Endothelial cell (in vitro differentiated cells): ENCODE data around the gene PYGO1. TPM values are rescaled to one million over a fixed set of nuclear protein-coding genes. Genes with fewer than 3 reads are reported as not detected.

Source experiments
- DNase-seq: peaks from one replicate; pipeline ENCODE4 v3.0.0; 2021; ENCODE audit warnings: low spot score
- H3K27ac Mint-ChIP-seq: one replicate; pipeline ENCODE4 v1.8.0; 2021; ENCODE audit warnings: mixed read lengths, inconsistent platforms; ENCODE audit not compliant: unreplicated experiment
- H3K27me3 Mint-ChIP-seq: one replicate; pipeline ENCODE4 v1.8.0; 2021; ENCODE audit warnings: mild to moderate bottlenecking, moderate library complexity, mixed read lengths, inconsistent platforms; ENCODE audit not compliant: unreplicated experiment
- H3K36me3 Mint-ChIP-seq: one replicate; pipeline ENCODE4 v1.8.0; 2021; ENCODE audit warnings: mild to moderate bottlenecking, low read depth, mixed read lengths, inconsistent platforms; ENCODE audit not compliant: unreplicated experiment
- H3K4me1 Mint-ChIP-seq: one replicate; pipeline ENCODE4 v1.8.0; 2021; ENCODE audit warnings: mild to moderate bottlenecking, mixed read lengths, inconsistent platforms; ENCODE audit not compliant: unreplicated experiment
- H3K4me3 Mint-ChIP-seq: one replicate; pipeline ENCODE4 v1.8.0; 2021; ENCODE audit warnings: mild to moderate bottlenecking, mixed read lengths, inconsistent platforms; ENCODE audit not compliant: unreplicated experiment
- H3K9me3 Mint-ChIP-seq: one replicate; pipeline ENCODE4 v1.8.0; 2021; ENCODE audit warnings: mixed read lengths, inconsistent platforms; ENCODE audit not compliant: unreplicated experiment
- total RNA-seq: library from RNA; stranded (reverse); fragmentation: NEBNext Ultra II Directional; extraction: Animal tissue kit (Norgen Biotek cat#: 25700); gene quantifications from one replicate; pipeline ENCODE4 v1.2.1, GENCODE V29; 2021; ENCODE audit not compliant: unreplicated experiment
- TF ChIP-seq, protein P1 (sequence below): fragments of 200-600 bp; sonication (generic); IDR thresholded peaks from one replicate; pipeline ENCODE4 v1.5.0; 2021; ENCODE audit warnings: antibody characterized with exemption; ENCODE audit not compliant: unreplicated experiment

PYGO1 gene
- total RNA-seq, 1 donor from 2014 or later: 1.5 TPM

DNA sequence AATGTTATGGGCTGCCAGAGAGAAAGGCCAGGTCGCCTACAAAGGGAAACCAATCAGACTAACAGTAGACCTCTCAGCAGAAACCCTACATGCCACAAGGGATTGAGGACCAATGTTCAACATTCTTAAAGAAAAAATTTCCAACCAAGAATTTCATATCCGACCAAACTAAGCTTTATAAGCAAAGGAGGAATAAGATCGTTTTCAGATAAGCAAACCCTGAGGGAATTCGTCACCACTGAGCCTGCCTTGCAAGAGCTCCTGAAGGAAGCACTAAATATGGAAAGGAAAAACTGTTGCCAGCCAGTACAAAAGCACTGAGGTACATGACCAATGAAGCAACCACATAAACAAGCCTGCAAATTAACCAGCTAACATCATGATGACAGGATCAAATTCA lies 33.1 kb downstream of the PYGO1 start:
- Mint-ChIP-seq H3K27ac (no peak overlapping the region), H3K4me1 (no peaks in the 10 kb centered on the region), H3K9me3 (peaks cover 11% of the 10 kb centered on the region), H3K27me3 (peaks cover 2% of the 10 kb centered on the region), H3K36me3 (peaks cover 13% of the 10 kb centered on the region), H3K4me3 (no peak overlapping the region)
- DNase-seq: no peak
- TF ChIP-seq, protein P1, sequence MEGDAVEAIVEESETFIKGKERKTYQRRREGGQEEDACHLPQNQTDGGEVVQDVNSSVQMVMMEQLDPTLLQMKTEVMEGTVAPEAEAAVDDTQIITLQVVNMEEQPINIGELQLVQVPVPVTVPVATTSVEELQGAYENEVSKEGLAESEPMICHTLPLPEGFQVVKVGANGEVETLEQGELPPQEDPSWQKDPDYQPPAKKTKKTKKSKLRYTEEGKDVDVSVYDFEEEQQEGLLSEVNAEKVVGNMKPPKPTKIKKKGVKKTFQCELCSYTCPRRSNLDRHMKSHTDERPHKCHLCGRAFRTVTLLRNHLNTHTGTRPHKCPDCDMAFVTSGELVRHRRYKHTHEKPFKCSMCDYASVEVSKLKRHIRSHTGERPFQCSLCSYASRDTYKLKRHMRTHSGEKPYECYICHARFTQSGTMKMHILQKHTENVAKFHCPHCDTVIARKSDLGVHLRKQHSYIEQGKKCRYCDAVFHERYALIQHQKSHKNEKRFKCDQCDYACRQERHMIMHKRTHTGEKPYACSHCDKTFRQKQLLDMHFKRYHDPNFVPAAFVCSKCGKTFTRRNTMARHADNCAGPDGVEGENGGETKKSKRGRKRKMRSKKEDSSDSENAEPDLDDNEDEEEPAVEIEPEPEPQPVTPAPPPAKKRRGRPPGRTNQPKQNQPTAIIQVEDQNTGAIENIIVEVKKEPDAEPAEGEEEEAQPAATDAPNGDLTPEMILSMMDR: no peak

DNA sequence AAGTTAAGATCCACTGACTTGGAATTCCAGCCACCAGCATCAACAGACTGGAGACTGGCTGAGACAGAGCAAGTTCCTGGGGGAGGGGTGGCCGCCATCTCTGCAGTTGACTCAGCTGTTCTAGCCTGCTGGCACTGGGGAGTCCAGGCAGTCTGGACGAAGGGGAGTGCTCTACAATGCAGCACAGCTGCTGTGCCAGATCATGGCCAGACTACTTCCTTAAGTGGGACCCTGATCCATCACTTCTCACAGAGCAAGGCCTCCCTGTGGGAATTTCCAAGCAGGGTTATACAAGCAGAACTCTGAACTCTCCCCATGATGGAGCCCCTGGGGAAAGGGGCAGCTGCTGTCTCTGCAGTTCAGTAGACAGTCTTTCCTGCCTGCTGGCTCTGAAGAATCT lies 35.2 kb downstream of the PYGO1 start:
- TF ChIP-seq, protein P1: no peak
- peaks cover 13% of the 10 kb centered on the region for H3K36me3 Mint-ChIP-seq
- H3K4me1 Mint-ChIP-seq: no peaks in the 10 kb centered on the region
- no peak for DNase-seq
- H3K27me3 Mint-ChIP-seq: peaks cover 2% of the 10 kb centered on the region
- peaks cover 11% of the 10 kb centered on the region for H3K9me3 Mint-ChIP-seq
- H3K4me3 Mint-ChIP-seq: no peak overlapping the region
- H3K27ac Mint-ChIP-seq: no peak overlapping the region

DNA sequence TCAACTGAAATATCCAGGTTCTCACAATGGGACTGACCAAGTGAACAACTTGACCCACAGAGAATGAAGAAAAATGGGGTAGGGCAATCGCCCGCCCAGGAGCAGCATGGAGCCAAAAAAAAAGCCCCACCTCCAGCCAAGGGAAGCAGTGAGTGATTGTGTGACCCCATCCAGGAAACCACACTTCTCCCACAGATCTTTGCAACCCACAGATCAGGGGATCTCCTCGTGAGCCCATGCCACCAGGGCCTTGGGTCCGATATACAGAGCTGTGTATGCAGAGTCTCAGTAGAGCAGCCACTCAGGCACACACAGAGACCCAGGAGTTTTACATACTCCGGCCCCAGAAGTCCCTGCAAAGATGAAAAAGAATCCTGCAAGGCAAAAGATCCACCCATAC lies 35.7 kb downstream of the PYGO1 start:
- peaks cover 12% of the 10 kb centered on the region for H3K36me3 Mint-ChIP-seq
- no peaks in the 10 kb centered on the region for H3K4me1 Mint-ChIP-seq
- TF ChIP-seq, protein P1: no peak
- no peak overlapping the region for H3K27ac Mint-ChIP-seq
- H3K27me3 Mint-ChIP-seq: peaks cover 2% of the 10 kb centered on the region
- DNase-seq: no peak
- H3K9me3 Mint-ChIP-seq: peaks cover 11% of the 10 kb centered on the region
- H3K4me3 Mint-ChIP-seq: no peak overlapping the region

DNA sequence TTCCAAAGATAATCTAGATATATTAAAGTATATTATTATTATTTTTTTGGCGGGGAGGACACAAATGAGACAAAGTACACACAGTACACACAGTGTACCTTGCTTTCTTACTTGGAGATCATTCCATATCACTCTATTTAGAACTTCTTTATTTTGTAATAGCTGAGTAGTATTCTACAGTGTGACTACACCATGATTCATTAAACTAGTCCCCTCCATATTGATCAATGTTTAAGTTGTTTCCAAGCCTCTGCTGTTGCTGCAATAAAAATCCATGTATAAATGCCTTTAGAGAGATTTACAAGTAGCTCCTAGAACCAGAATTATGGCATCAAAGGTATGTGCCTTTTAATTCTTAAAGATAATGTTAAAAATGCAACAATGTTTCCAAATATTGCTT lies 38.8 kb downstream of the PYGO1 start:
- H3K9me3 Mint-ChIP-seq: no peaks in the 10 kb centered on the region
- H3K4me3 Mint-ChIP-seq: no peak overlapping the region
- DNase-seq: no peak
- H3K27ac Mint-ChIP-seq: no peak overlapping the region
- TF ChIP-seq, protein P1: no peak
- no peaks in the 10 kb centered on the region for H3K36me3 Mint-ChIP-seq
- H3K27me3 Mint-ChIP-seq: peaks cover 2% of the 10 kb centered on the region
- no peaks in the 10 kb centered on the region for H3K4me1 Mint-ChIP-seq

DNA sequence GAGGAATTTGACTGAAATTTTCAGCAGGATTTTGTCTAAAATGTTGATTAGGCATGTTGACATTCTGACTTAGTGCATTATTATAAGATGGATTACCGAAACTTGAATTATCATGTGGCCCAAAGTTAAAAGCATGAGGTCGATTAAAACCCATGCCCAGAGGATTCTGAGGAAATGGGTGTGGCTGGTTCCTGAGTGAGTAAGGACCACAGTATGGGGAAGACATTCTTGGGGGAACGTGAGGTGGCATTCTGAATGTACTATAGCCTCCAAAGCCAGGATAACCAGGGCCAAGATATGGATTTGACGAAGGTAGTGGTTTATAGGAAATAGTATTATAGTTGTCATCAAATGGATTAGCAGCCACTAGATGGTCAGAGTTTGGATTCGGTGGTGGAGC lies 41.4 kb downstream of the PYGO1 start:
- no peak overlapping the region for H3K4me3 Mint-ChIP-seq
- no peak for DNase-seq
- H3K36me3 Mint-ChIP-seq: no peaks in the 10 kb centered on the region
- H3K27me3 Mint-ChIP-seq: no peaks in the 10 kb centered on the region
- H3K27ac Mint-ChIP-seq: no peak overlapping the region
- H3K9me3 Mint-ChIP-seq: no peaks in the 10 kb centered on the region
- H3K4me1 Mint-ChIP-seq: no peaks in the 10 kb centered on the region
- TF ChIP-seq, protein P1: no peak
